Activated CD4-positive, alpha-beta T cell treated with anti-CD3 and anti-CD28 coated beads, Interleukin-2, amount 10 ng/mL, durations not matched to agents 24 days and 14 days (primary cell): ENCODE data around the gene LRRC46. TPM values are rescaled to one million over a fixed set of nuclear protein-coding genes. Genes with fewer than 3 reads are reported as not detected.
A peak's percentile ranks its signal among the peaks of the same experiment; 100 is the strongest.

ENCODE experiments used
- DNase-seq: peaks from one replicate; pipeline ENCODE4 v3.0.0; 2022
- H3K27ac Mint-ChIP-seq: one replicate; pipeline ENCODE4 v1.8.0; 2022; ENCODE audit warnings: mild to moderate bottlenecking, mixed read lengths
- H3K27me3 Mint-ChIP-seq: one replicate; pipeline ENCODE4 v1.8.0; 2022; ENCODE audit warnings: mixed read lengths
- H3K36me3 Mint-ChIP-seq: one replicate; pipeline ENCODE4 v1.8.0; 2022; ENCODE audit warnings: low read depth, mild to moderate bottlenecking, mixed read lengths
- H3K4me1 Mint-ChIP-seq: one replicate; pipeline ENCODE4 v1.8.0; 2021; ENCODE audit warnings: mixed read lengths
- H3K4me3 Mint-ChIP-seq: one replicate; pipeline ENCODE4 v1.8.0; 2022; ENCODE audit warnings: mild to moderate bottlenecking, moderate library complexity, mixed read lengths
- H3K9me3 Mint-ChIP-seq: one replicate; pipeline ENCODE4 v1.8.0; 2021; ENCODE audit warnings: mixed read lengths
- intact Hi-C: fragments of 100-400 bp; cut with micrococcal nuclease; formaldehyde crosslinking; loops from one replicate; pipeline ENCODE4 v1.15.1; 2023
- total RNA-seq: library from RNA; stranded (reverse); gene quantifications from 2 replicates; pipeline ENCODE4 v1.2.3, GENCODE V29; 2022

The LRRC46 gene
- total RNA-seq, 1 donor from 2014 or later, result 0.44 TPM

- no peaks in the 10 kb centered on the region for H3K27me3 Mint-ChIP-seq
- no peak overlapping the region for H3K4me3 Mint-ChIP-seq
- no peak overlapping the region for H3K27ac Mint-ChIP-seq
- DNase-seq, result no peak
- H3K9me3 Mint-ChIP-seq, result no peaks in the 10 kb centered on the region
- H3K36me3 Mint-ChIP-seq, result peaks cover 51% of the 10 kb centered on the region
- H3K4me1 Mint-ChIP-seq, result peaks cover 6% of the 10 kb centered on the region
- intact Hi-C loops, result no loop called here
These were observed 17.9 kb upstream of the LRRC46 start for GRCh38 chr17:47813512-47814031.

GRCh38 chr17:47815106-47815918 is 16.2 kb upstream of the LRRC46 start:
- Mint-ChIP-seq H3K4me3 (no peak overlapping the region), H3K36me3 (peaks cover 51% of the 10 kb centered on the region), H3K4me1 (peaks cover 3% of the 10 kb centered on the region), H3K27me3 (no peaks in the 10 kb centered on the region), H3K9me3 (no peaks in the 10 kb centered on the region), H3K27ac (no peak overlapping the region)
- DNase-seq, result no peak
- intact Hi-C loops, result no loop called here

DNA sequence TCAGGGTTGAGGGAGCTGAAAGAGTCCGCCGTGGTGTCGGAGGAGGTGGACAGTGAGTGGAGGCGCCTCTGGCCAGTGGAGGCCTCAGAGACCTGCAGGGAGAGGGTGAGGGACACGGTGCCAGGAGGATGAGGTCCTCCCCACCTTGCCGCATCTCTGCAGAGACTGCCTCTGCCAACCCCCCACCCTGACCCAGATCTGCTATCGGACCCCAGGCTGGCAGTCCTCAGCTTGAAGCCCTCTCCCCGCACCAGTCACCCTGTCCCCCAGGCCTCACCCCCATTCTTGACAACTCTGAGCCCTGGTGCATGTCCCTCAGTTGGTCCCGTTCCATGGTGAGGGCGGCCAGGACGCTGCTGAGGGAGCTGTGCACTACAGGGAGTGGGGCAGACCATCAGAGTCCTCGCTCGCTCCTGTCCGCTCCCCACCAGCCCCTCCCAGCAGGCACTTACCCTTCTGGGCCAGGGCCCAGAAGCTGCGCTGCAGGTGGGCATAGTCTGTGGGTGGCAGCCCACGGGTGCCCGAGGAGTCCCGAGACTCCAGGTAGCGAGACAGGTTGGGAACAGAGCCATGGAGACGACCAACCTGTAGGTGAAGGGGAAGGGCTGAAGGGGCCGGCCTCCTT is 15.2 kb upstream of the LRRC46 start:
- Mint-ChIP-seq H3K27ac (no peak overlapping the region), H3K27me3 (no peaks in the 10 kb centered on the region), H3K4me3 (no peak overlapping the region), H3K36me3 (peaks cover 43% of the 10 kb centered on the region), H3K9me3 (no peaks in the 10 kb centered on the region), H3K4me1 (peaks cover 10% of the 10 kb centered on the region)
- DNase-seq, result no peak
- intact Hi-C loops, result no loop called here

GRCh38 chr17:47816947-47817346 is 14.5 kb upstream of the LRRC46 start:
- intact Hi-C loops, result no loop called here
- peaks cover 16% of the 10 kb centered on the region for H3K4me1 Mint-ChIP-seq
- H3K9me3 Mint-ChIP-seq, result no peaks in the 10 kb centered on the region
- DNase-seq, result no peak
- H3K4me3 Mint-ChIP-seq, result no peak overlapping the region
- H3K27me3 Mint-ChIP-seq, result no peaks in the 10 kb centered on the region
- H3K36me3 Mint-ChIP-seq, result peaks cover 38% of the 10 kb centered on the region
- H3K27ac Mint-ChIP-seq, result no peak overlapping the region

DNA sequence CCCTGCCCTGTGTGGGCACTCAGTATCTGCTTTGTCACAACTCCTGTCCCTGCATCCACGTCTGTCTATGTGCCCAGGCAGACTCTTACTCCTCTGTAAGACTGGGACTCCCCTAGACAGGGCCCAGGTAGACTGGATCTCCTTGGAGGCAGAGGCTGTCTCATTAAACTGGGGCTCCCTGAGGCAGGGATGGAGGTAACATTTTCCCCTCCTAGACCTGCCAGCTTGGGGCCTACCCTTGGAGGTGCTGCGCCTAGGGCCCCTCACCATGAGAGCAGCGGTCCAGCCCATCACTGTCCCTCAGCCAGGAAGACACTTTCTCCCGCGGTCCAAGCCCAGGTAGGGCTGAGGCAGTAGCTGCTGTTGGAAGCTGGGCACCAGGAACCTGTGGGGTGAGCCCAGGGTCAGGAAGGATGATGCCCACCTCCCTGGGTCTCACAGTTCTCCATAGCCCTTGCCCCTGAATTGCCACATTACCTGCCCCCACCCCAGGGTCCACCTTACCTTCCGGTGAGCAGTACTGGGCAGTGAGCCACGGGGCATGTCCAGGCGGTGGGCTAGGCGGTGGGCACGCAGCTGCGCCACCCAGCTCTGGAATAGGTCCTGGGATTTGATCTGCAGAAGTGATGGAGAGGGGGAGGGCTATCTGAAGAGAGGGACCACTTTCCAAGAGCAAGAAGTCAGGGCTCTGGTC is 13.3 kb upstream of the LRRC46 start:
- Mint-ChIP-seq H3K27me3 (no peaks in the 10 kb centered on the region), H3K4me1 (peaks cover 22% of the 10 kb centered on the region), H3K27ac (no peak overlapping the region), H3K4me3 (no peak overlapping the region), H3K36me3 (peaks cover 35% of the 10 kb centered on the region), H3K9me3 (no peaks in the 10 kb centered on the region)
- no peak for DNase-seq
- intact Hi-C loops, result no loop called here

GRCh38 chr17:47819475-47819874 is 12.0 kb upstream of the LRRC46 start:
- intact Hi-C loops, result no loop called here
- no peaks in the 10 kb centered on the region for H3K27me3 Mint-ChIP-seq
- no peak overlapping the region for H3K4me3 Mint-ChIP-seq
- H3K4me1 Mint-ChIP-seq, result peaks cover 22% of the 10 kb centered on the region
- H3K36me3 Mint-ChIP-seq, result peaks cover 42% of the 10 kb centered on the region
- H3K9me3 Mint-ChIP-seq, result no peaks in the 10 kb centered on the region
- H3K27ac Mint-ChIP-seq, result peak overlapping the region; percentile 20
- DNase-seq, result no peak

DNA sequence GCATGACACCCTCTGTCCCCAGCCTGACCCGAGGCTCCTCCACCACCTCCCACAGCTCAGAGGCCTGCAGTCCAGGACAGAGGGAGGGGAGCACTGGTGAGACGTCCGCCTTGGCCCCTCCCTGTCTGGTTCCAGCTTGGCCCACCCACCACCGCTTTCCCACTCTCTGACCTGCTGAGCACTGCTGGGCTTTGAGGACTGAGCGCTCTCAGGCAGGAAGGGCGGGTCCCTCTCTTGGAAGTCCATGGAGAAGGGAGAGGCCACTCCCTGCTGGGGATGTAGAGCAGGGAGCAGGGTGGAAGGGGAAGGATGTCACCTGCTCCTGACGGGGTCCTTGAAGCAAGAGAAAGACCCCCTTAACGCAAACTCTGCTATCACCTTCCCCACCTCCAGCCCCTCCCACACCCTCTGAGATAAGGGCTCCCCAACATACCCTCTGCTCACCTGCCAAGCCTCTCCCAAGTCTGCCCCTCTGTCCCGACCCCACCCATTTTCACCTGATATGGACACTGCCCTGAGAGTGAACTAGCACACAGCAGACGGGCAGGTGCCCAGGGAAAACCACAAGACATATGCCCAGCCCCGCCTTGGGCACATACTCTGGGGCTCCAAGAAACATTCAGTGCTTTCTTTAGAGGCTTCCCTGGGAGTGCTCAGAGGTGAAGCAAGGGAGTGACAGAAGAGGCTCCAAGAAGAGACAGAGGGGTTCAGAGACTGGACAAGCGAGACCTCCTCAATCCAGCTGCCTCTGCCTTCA is 11.3 kb upstream of the LRRC46 start:
- no peak for DNase-seq
- no peaks in the 10 kb centered on the region for H3K9me3 Mint-ChIP-seq
- peaks cover 40% of the 10 kb centered on the region for H3K36me3 Mint-ChIP-seq
- intact Hi-C loops, result no loop called here
- H3K27ac Mint-ChIP-seq, result peak overlapping the region; percentile 81
- peak overlapping the region; percentile 98 for H3K4me3 Mint-ChIP-seq
- H3K4me1 Mint-ChIP-seq, result peaks cover 22% of the 10 kb centered on the region
- no peaks in the 10 kb centered on the region for H3K27me3 Mint-ChIP-seq

- Mint-ChIP-seq H3K4me1 (peaks cover 22% of the 10 kb centered on the region), H3K27me3 (no peaks in the 10 kb centered on the region), H3K9me3 (no peaks in the 10 kb centered on the region), H3K27ac (peak overlapping the region; percentile 81), H3K4me3 (peak overlapping the region; percentile 98), H3K36me3 (peaks cover 41% of the 10 kb centered on the region)
- intact Hi-C loops, result loop anchor here (1.0 kb wide), 1 partner anchor 10 kb away; the partner anchor contains the start of genes LRRC46 and MRPL10
- no peak for DNase-seq
These were observed 10.4 kb upstream of the LRRC46 start for GRCh38 chr17:47821031-47821423.

DNA sequence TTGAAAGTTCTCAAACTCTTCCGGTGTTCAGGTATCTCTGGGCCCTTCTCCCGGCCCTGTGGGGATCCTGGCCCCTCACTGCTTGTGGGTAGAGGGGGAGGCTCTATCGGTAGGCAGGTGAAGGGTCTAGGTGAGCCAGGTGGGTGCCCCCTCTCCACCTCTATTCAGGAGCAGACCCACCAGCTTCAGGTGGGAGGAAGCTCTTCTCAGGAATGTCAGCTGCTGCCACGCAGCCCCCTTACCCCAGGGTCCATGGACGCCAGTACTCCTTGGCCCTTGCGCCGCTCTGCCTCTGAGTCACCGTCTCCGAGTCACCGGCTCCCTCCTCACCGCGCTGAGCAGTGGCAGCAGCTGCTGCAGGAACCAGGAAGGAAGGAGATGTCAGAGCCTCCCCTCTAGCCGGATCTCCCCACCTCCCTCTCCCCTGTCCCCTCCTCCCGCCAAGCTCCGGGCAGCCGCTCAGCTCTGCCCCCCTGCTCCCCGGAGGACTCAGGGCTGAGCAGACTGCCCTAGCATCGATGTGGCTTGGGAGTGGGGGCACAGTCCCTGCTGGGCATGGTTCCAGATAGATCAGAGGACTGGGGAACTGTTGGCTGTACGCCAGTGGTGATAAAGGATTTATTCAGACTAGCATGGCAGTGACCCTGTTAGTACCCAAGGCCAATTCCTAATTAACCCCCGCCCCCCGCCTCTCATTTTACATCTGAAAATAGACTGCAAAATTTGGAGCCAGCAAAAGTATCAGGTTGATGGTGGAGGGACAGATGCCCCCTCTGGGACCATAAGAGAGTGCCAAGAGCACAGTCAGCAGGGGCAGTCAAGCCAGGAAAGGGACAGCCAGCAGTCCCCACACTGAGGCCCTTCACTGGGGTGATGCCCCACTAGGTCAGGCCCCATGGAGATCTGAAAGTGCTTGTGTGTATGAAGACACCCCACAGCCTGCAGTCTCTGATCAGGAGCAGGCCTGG is 9.8 kb upstream of the LRRC46 start, which contains the start of gene OSBPL7:
TSS of gene OSBPL7 (minus strand) at position 371 of the 968 bp plus-strand sequence. CDS start 1,516 bp downstream, outside the sequence.
- H3K4me3 Mint-ChIP-seq, result peak within 1 kb of the TSS; percentile 98
- H3K27me3 Mint-ChIP-seq, result no peaks in the 10 kb centered on the region
- peaks cover 22% of the 10 kb centered on the region for H3K4me1 Mint-ChIP-seq
- peak; percentile 92 for DNase-seq
- H3K27ac Mint-ChIP-seq, result peak within 1 kb of the TSS; percentile 81
- H3K36me3 Mint-ChIP-seq, result peaks cover 44% of the 10 kb centered on the region
- intact Hi-C loops, result loop anchor here (1.0 kb wide), 1 partner anchor 10 kb away; the partner anchor contains the start of genes LRRC46 and MRPL10
- H3K9me3 Mint-ChIP-seq, result no peaks in the 10 kb centered on the region

DNA sequence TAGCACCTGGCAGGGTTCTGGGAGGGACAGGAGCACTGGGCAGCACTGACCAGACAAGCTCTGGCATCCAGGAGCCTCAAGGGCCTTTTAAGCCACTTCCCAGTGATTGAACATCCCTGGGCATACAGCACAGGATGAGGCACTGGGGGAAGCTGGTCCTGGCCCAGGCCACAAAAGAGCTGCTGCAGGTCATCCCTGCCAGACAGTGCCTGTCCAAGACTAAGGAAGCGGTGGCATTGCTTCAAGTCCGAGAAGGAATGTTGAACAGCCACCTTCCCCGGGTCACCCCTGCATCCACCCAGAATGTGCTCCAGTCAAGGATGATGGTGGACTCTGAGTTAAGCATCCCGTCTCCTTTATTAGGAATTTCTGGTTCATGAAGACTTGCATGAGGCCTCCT is 8.7 kb upstream of the LRRC46 start:
- no peak for DNase-seq
- Mint-ChIP-seq H3K27me3 (no peaks in the 10 kb centered on the region), H3K4me1 (peaks cover 22% of the 10 kb centered on the region), H3K36me3 (peaks cover 43% of the 10 kb centered on the region), H3K9me3 (no peaks in the 10 kb centered on the region), H3K4me3 (peak overlapping the region; percentile 37), H3K27ac (no peak overlapping the region)
- intact Hi-C loops, result no loop called here

GRCh38 chr17:47823519-47823918 is 8.0 kb upstream of the LRRC46 start:
- no peak overlapping the region for H3K4me3 Mint-ChIP-seq
- H3K27ac Mint-ChIP-seq, result no peak overlapping the region
- DNase-seq, result no peak
- H3K4me1 Mint-ChIP-seq, result peaks cover 22% of the 10 kb centered on the region
- H3K27me3 Mint-ChIP-seq, result no peaks in the 10 kb centered on the region
- intact Hi-C loops, result no loop called here
- no peaks in the 10 kb centered on the region for H3K9me3 Mint-ChIP-seq
- peaks cover 45% of the 10 kb centered on the region for H3K36me3 Mint-ChIP-seq

DNA sequence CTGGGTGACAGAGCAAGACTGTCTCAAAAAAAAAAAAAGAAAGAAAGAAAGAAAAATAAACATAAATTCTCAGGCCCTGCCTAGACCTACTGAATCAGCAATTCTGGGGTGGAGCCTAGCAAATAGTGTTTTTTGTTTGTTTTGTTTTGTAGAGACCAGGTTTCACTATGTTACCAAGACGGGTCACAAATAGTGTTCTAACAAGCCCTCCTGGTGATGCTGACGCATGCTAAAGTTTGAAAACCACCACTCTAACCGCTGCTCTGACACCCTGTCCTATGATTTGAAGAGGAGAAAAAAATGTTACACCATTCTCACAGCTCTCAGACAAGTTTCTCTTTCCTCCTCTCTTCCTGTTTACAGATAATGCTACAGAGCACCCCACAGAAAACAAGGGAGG is 1.6 kb upstream of the LRRC46 start:
- peak overlapping the region; percentile 89 for H3K27ac Mint-ChIP-seq
- H3K4me3 Mint-ChIP-seq, result peak overlapping the region; percentile 94
- peak; percentile 78 for DNase-seq
- H3K9me3 Mint-ChIP-seq, result no peaks in the 10 kb centered on the region
- peaks cover 31% of the 10 kb centered on the region for H3K4me1 Mint-ChIP-seq
- peaks cover 32% of the 10 kb centered on the region for H3K36me3 Mint-ChIP-seq
- H3K27me3 Mint-ChIP-seq, result no peaks in the 10 kb centered on the region
- intact Hi-C loops, result loop anchor here (2.0 kb wide), 1 partner anchor 65 kb away; no protein-coding TSS in a partner anchor
